Spleen (tissue), 7 donors: Measurements from ENCODE around the gene GLIS1.

Source experiments
- CTCF ChIP-seq, 11 experiments: fragments of 200-600 bp in 7 of 11; fragments of 450-650 bp in 4 of 11; sonication (generic) in 4 of 11; IDR thresholded peaks in 8 of 11; conservative IDR thresholded peaks in 3 of 11; 1 replicate in 7 of 11; 2 replicates in 4 of 11; pipeline versions ENCODE4 v1.4.0 to v1.8.0; 2016 to 2021; ENCODE audit warnings: antibody characterized with exemption in 11 of 11, inconsistent platforms in 4 of 11, mild to moderate bottlenecking in 1 of 11
- POLR2AphosphoS5 ChIP-seq, 3 donors: sonication (generic); formaldehyde crosslinking; IDR thresholded peaks; one replicate each; pipeline ENCODE4 v1.5.1; 2017; ENCODE audit warnings: antibody characterized with exemption in 3 of 3
- donor health status: DM: no; HTN: no; CAD: no; lungs with moderate emphysema.
- donor health status: DM: no; HTN: no; CAD: no.
- donor health status: DM: no; HTN: no; CAD: no.

GRCh38 chr1:53539226-53539625 is 199.7 kb downstream of the GLIS1 start:
- TF ChIP-seq CTCF (IDR thresholded peaks at IDR 0.05 in 8 of 11, conservative IDR thresholded peaks at IDR 0.05 in 3 of 11) (no peak), POLR2AphosphoS5 (IDR thresholded peaks at IDR 0.05) (no peak)
